B cell (primary cell): Measurements from ENCODE around the gene TNF.

ENCODE experiments used
- CTCF ChIP-seq: fragments of 200-600 bp; IDR thresholded peaks from one replicate; pipeline ENCODE4 v1.8.0; 2022; ENCODE audit warnings: antibody characterized with exemption, mild to moderate bottlenecking
- EZH2 ChIP-seq: IDR thresholded peaks from 2 replicates; pipeline ENCODE4 v1.6.1; 2012; ENCODE audit warnings: borderline replicate concordance, low read depth, mild to moderate bottlenecking, moderate library complexity, low read length; ENCODE audit not compliant: insufficient read depth, poor library complexity, severe bottlenecking

- TF ChIP-seq CTCF, result no peak
- no peak for TF ChIP-seq EZH2
Observed at GRCh38 chr6:31541059-31541657, 34.2 kb upstream of the TNF start.
